IMR-90 (cell line): ENCODE data around the gene LILRA6. TPM values are rescaled to one million over a fixed set of nuclear protein-coding genes. Genes with fewer than 3 reads are reported as not detected.
A peak's percentile ranks its signal among the peaks of the same experiment; 100 is the strongest.

Source experiments
- ATAC-seq: fragments of 200-7000 bp; cut with Tn5 transposase; 2 replicates; pipeline ENCODE4 v1.9.1; 2020; ENCODE audit warnings: low read depth, mild to moderate bottlenecking, moderate library complexity
- BruUV-seq: library from RNA; stranded (reverse); fragments of 400-500 nt; replicated peaks from 2 replicates; lab custom pipeline; 2021; lab: Mats Ljungman, UMichigan
- CTCF ChIA-PET: fragments of 300-600 bp; formaldehyde crosslinking; extraction: SDS; loops from one replicate; lab custom pipeline; 2021; ENCODE audit warnings: antibody characterized with exemption; lab: Yijun Ruan, JAX
- POLR2A ChIA-PET: fragments of 300-600 bp; sonication (Branson Sonifier 250); formaldehyde crosslinking; loops from one replicate; lab custom pipeline; 2022; ENCODE audit warnings: antibody characterized with exemption; ENCODE audit not compliant: unreplicated experiment; lab: Charles Lee
- DNase-seq: peaks from one replicate; pipeline ENCODE4 v3.0.0; 2013
- H2AFZ ChIP-seq: replicated peaks from 2 replicates; pipeline ENCODE3; 2013; ENCODE audit warnings: low read length, mild to moderate bottlenecking; ENCODE audit not compliant: poor library complexity
- H2AK5ac ChIP-seq: 2 replicates; pipeline ENCODE4 v1.6.1; 2013; ENCODE audit warnings: low read depth, low read length, inconsistent platforms
- H2AK9ac ChIP-seq: replicated peaks from 2 replicates; pipeline ENCODE3; 2013; ENCODE audit warnings: mild to moderate bottlenecking, low read depth, low read length, moderate library complexity; ENCODE audit not compliant: poor library complexity
- H2BK120ac ChIP-seq: 2 replicates; pipeline ENCODE4 v1.6.1; 2013; ENCODE audit warnings: low read depth, low read length, inconsistent platforms
- H2BK15ac ChIP-seq: 3 replicates; pipeline ENCODE4 v1.6.1; 2013; ENCODE audit warnings: low read depth, low read length, inconsistent platforms
- H2BK20ac ChIP-seq: 2 replicates; pipeline ENCODE4 v1.6.1; 2013; ENCODE audit warnings: low read depth, mild to moderate bottlenecking, inconsistent platforms, low read length, moderate library complexity
- H2BK5ac ChIP-seq: 2 replicates; pipeline ENCODE4 v1.6.1; 2013; ENCODE audit warnings: mild to moderate bottlenecking, low read depth, low read length, inconsistent platforms; ENCODE audit not compliant: poor library complexity, severe bottlenecking
- H3K14ac ChIP-seq: replicated peaks from 2 replicates; pipeline ENCODE4 v1.6.1; 2013; ENCODE audit warnings: low read depth, low read length, inconsistent platforms
- H3K18ac ChIP-seq: 2 replicates; pipeline ENCODE4 v1.6.1; 2013; ENCODE audit warnings: low read depth, low read length, control low read depth
- H3K23ac ChIP-seq: 2 replicates; pipeline ENCODE4 v1.6.1; 2013; ENCODE audit warnings: low read depth, low read length, inconsistent platforms
- H3K27ac ChIP-seq: 2 replicates; pipeline ENCODE4 v1.5.1; 2013; ENCODE audit warnings: mild to moderate bottlenecking, control low read depth, low read length; ENCODE audit not compliant: insufficient read depth
- H3K27me3 ChIP-seq: 2 replicates; pipeline ENCODE4 v1.6.1; 2013; ENCODE audit warnings: low read length; ENCODE audit not compliant: control insufficient read depth, insufficient read depth
- H3K36me3 ChIP-seq: 2 replicates; pipeline ENCODE4 v1.6.1; 2013; ENCODE audit warnings: low read length, mixed read lengths; ENCODE audit not compliant: control insufficient read depth, insufficient read depth
- H3K4ac ChIP-seq: 2 replicates; pipeline ENCODE4 v1.6.1; 2013; ENCODE audit warnings: low read depth, low read length, inconsistent platforms
- H3K4me1 ChIP-seq: 2 replicates; pipeline ENCODE4 v1.6.1; 2013; ENCODE audit warnings: low read length, mixed read lengths; ENCODE audit not compliant: control insufficient read depth, insufficient read depth
- H3K4me2 ChIP-seq: 2 replicates; pipeline ENCODE4 v1.6.1; 2013; ENCODE audit warnings: low read depth, mild to moderate bottlenecking, control low read depth, low read length, moderate library complexity
- H3K4me3 ChIP-seq: 2 replicates; pipeline ENCODE4 v1.5.1; 2013; ENCODE audit warnings: low read depth, mild to moderate bottlenecking, control low read depth, low read length, moderate library complexity; ENCODE audit not compliant: insufficient read depth
- H3K56ac ChIP-seq: 2 replicates; pipeline ENCODE4 v1.6.1; 2013; ENCODE audit warnings: low read length, inconsistent platforms; ENCODE audit not compliant: insufficient read depth; ENCODE audit errors: extremely low read depth
- H3K79me1 ChIP-seq, 2 experiments: 2 replicates each; pipeline ENCODE4 v1.6.1; 2013; ENCODE audit warnings: low read length in 2 of 2, inconsistent platforms in 1 of 2, low read depth in 1 of 2
- H3K9ac ChIP-seq: 2 replicates; pipeline ENCODE4 v1.6.1; 2013; ENCODE audit warnings: low read depth, low read length, control low read depth
- H3K9me1 ChIP-seq: 2 replicates; pipeline ENCODE4 v1.6.1; 2013; ENCODE audit warnings: low read length, inconsistent platforms; ENCODE audit not compliant: insufficient read depth
- H3K9me3 ChIP-seq: 2 replicates; pipeline ENCODE4 v1.6.1; 2013; ENCODE audit warnings: low read length; ENCODE audit not compliant: control insufficient read depth, insufficient read depth
- H4K20me1 ChIP-seq: 2 replicates; pipeline ENCODE4 v1.6.1; 2013; ENCODE audit warnings: low read length, inconsistent platforms; ENCODE audit not compliant: insufficient read depth
- H4K5ac ChIP-seq: 2 replicates; pipeline ENCODE4 v1.6.1; 2013; ENCODE audit warnings: mild to moderate bottlenecking, low read depth, low read length, control low read depth
- H4K8ac ChIP-seq, 2 experiments: 2 replicates each; pipeline ENCODE4 v1.6.1; 2013; ENCODE audit warnings: low read depth in 2 of 2, low read length in 2 of 2, control low read depth in 1 of 2, inconsistent platforms in 1 of 2
- H4K91ac ChIP-seq: 2 replicates; pipeline ENCODE4 v1.6.1; 2013; ENCODE audit warnings: low read depth, low read length, inconsistent platforms; ENCODE audit not compliant: insufficient read depth
- SMC3 ChIP-seq: fragments of 150-350 bp; IDR thresholded peaks from 2 replicates; pipeline ENCODE4 v1.6.1; 2016; ENCODE audit warnings: low read depth, mild to moderate bottlenecking, antibody characterized with exemption, low read length, moderate library complexity
- WGBS, 2 experiments: methylation state at CpG; one replicate each; pipeline versions ENCODE4 v1.1.5 to v1.1.7; 2013; ENCODE audit warnings: missing lambda C conversion rate in 2 of 2; ENCODE audit not compliant: insufficient read length in 1 of 2; ENCODE audit errors: extremely low coverage in 2 of 2; 5-methylcytosine and 5-hydroxymethylcytosine counted together
- dilution Hi-C: fragments of 300-500 bp; cut with HindIII; formaldehyde crosslinking; loops from one replicate; pipeline ENCODE4 v1.14.3; 2018; ENCODE audit warnings: low sequenced_read_pairs; ENCODE audit not compliant: unreplicated experiment
- in situ Hi-C: fragments of 300-500 bp; cut with MboI; formaldehyde crosslinking; loops from 3 replicates; pipeline ENCODE4 v1.14.3; 2019; ENCODE audit warnings: low sequenced_read_pairs, inconsistent platforms, mixed read lengths
- intact Hi-C: fragments of 100-400 bp; cut with micrococcal nuclease; formaldehyde crosslinking; loops from 2 replicates; pipeline ENCODE4 v1.10.0; 2022
- polyA plus RNA-seq, 3 experiments: library from polyadenylated mRNA; depleted of rRNA; stranded (reverse); fragments of >200 nt; gene quantifications; 2 replicates each; pipeline ENCODE4 v1.2.3, GENCODE V29; 2012; ENCODE audit warnings: low replicate concordance in 1 of 3
- total RNA-seq: library from RNA; depleted of rRNA; stranded (reverse); fragments of >200 nt; gene quantifications from 2 replicates; pipeline ENCODE4 v1.2.3, GENCODE V29; 2012

LILRA6 gene
- total and polyA plus RNA-seq, 2 of the 4 experiments (the other 2 are of a cell fraction), result not detected

- Histone ChIP-seq H2AFZ (no peak overlapping the region), H3K56ac (no peak overlapping the region), H3K4ac (no peak overlapping the region), H4K91ac (no peak overlapping the region), H2AK5ac (0 out of 2 replicates have a peak overlapping the region, but pooled peaks have one; percentile 8), H3K9me1 (peaks cover 9% of the 10 kb centered on the region), H3K9me3 (no peaks in the 10 kb centered on the region), H3K23ac (no peak overlapping the region), H3K14ac (no peak overlapping the region), H3K9ac (no peak overlapping the region), H4K5ac (no peak overlapping the region), H3K36me3 (peaks cover 29% of the 10 kb centered on the region), H4K20me1 (peaks cover 37% of the 10 kb centered on the region), H3K79me1 (peaks cover 5 to 37% of the 10 kb centered on the region in 2 experiments; a peak in 3 of 4 replicates), H4K8ac (peak overlapping the region in 1 of 2 experiments; percentile 15; a peak in 2 of 4 replicates), H2AK9ac (peak overlapping the region; percentile 67), H3K4me3 (no peak overlapping the region), H3K27ac (no peak overlapping the region), H3K18ac (no peak overlapping the region), H2BK15ac (no peak overlapping the region), H3K4me2 (no peak overlapping the region), H2BK20ac (no peak overlapping the region), H2BK5ac (no peak overlapping the region), H3K27me3 (no peaks in the 10 kb centered on the region), H2BK120ac (no peak overlapping the region), H3K4me1 (peaks cover 7% of the 10 kb centered on the region)
- ATAC-seq, result no peak
- no peak for TF ChIP-seq SMC3
- WGBS, 2 experiments, result 94% methylated on average over 3 of the region's 16 CpGs; no CpG with 5 or more reads in 1 of the 2 experiments
- in situ Hi-C loops, result no loop called here
- DNase-seq, result no peak
- intact Hi-C loops, result no loop called here
- dilution Hi-C loops, result no loop called here
- no TSS peak for BruUV-seq
- ChIA-PET CTCF (interaction anchor here (0.6 kb wide), 1 partner anchor 180 kb away, joined by 4 read pairs; no protein-coding TSS in a partner anchor), POLR2A (interaction anchor here (1.6 to 2.0 kb wide), 2 partner anchors 8 to 10 kb away, joined by 4 to 10 read pairs; partner anchors contain the start of genes MBOAT7 and TSEN34)
Observed at GRCh38 chr19:54199401-54199800, 43.2 kb downstream of the LILRA6 start.
